ENCODE results near the gene TSC1. TPM values are rescaled to one million over a fixed set of nuclear protein-coding genes. Genes with fewer than 3 reads are reported as not detected.

Gene TSC1
- total and polyA plus RNA-seq, 2 donors (not counting 3 experiments of a cell fraction or from before 2014, with no cell fraction given): 43.9 to 51.2 TPM

DNA sequence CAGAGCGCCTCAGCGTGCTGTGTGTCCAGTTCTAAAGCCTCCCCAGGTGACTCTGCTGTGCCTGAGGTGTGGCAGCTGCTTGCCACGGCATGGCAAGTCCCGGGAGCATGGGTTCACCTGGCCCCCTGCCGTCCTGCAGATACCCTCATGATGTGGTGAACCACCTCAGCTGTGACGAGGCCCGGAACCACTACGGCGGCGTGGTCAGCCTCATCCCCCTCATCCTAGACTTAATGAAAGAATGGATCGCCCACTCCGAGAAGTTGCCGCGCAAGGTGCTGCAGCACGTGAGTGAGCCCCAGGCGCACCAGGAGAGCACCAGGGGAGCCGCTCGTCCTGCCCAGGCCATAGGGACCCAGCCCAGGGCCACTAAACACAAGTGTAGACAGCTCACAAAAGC lies 56.3 kb downstream of the TSC1 start:
- no peak overlapping the region for H3K4me3 ChIP-seq (replicated peaks in 1 of 3; ENCODE audit: insufficient read depth in 1 of 3, low read depth in 1 of 3, low read length in 3 of 3)
- H3K27ac ChIP-seq (ENCODE audit: insufficient read depth, low read depth, low read length): no peak overlapping the region
- TF ChIP-seq POLR2A (IDR thresholded peaks at IDR 0.05; ENCODE audit: low read depth, low read length) (no peak), GATA2 (IDR thresholded peaks at IDR 0.05; ENCODE audit: insufficient read depth, insufficient read length, low read depth, low read length) (no peak), JUN (IDR thresholded peaks at IDR 0.05; ENCODE audit: borderline replicate concordance, insufficient read depth, insufficient read length, low read depth) (no peak), MYC (IDR thresholded peaks at IDR 0.05; ENCODE audit: low read depth, low read length) (no peak), POLR2AphosphoS5 (IDR thresholded peaks at IDR 0.05; ENCODE audit: insufficient read depth, low read depth, low read length) (no peak), FOS (IDR thresholded peaks at IDR 0.05; ENCODE audit: borderline replicate concordance, insufficient read depth, low read length) (no peak), EZH2 (IDR thresholded peaks at IDR 0.05; ENCODE audit: borderline replicate concordance, low read depth, low read length, severe bottlenecking) (no peak)
- TF ChIP-seq, protein P1, sequence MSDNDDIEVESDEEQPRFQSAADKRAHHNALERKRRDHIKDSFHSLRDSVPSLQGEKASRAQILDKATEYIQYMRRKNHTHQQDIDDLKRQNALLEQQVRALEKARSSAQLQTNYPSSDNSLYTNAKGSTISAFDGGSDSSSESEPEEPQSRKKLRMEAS (IDR thresholded peaks at IDR 0.05; ENCODE audit: insufficient read depth, insufficient read length): no peak
- TF ChIP-seq, protein P2, sequence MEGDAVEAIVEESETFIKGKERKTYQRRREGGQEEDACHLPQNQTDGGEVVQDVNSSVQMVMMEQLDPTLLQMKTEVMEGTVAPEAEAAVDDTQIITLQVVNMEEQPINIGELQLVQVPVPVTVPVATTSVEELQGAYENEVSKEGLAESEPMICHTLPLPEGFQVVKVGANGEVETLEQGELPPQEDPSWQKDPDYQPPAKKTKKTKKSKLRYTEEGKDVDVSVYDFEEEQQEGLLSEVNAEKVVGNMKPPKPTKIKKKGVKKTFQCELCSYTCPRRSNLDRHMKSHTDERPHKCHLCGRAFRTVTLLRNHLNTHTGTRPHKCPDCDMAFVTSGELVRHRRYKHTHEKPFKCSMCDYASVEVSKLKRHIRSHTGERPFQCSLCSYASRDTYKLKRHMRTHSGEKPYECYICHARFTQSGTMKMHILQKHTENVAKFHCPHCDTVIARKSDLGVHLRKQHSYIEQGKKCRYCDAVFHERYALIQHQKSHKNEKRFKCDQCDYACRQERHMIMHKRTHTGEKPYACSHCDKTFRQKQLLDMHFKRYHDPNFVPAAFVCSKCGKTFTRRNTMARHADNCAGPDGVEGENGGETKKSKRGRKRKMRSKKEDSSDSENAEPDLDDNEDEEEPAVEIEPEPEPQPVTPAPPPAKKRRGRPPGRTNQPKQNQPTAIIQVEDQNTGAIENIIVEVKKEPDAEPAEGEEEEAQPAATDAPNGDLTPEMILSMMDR (IDR thresholded peaks at IDR 0.05; ENCODE audit: extremely low read depth in 1 of 2, insufficient read depth in 1 of 2, low read depth in 1 of 2, low read length in 2 of 2): no peak
- no peaks in the 10 kb centered on the region for H3K9me3 ChIP-seq (replicated peaks; ENCODE audit: control insufficient read depth, insufficient read depth, low read length)
- H3K4me2 ChIP-seq (ENCODE audit: insufficient read depth, low read length): no peak overlapping the region
- intact Hi-C loops (cut with micrococcal nuclease): no loop called here
- BruUV-seq (replicated peaks): no TSS peak
- H3K27me3 ChIP-seq (ENCODE audit: control insufficient read depth in 2 of 2, insufficient read depth in 2 of 2, low read length in 2 of 2): no peaks in the 10 kb centered on the region
- H3K4me1 ChIP-seq (ENCODE audit: control insufficient read depth, extremely low read depth, insufficient read depth, low read length): no peaks in the 10 kb centered on the region
- POLR2A ChIA-PET: no interaction called here
- H3K79me2 ChIP-seq (ENCODE audit: control insufficient read depth, insufficient read depth, low read length): no peaks in the 10 kb centered on the region
- DNase-seq (ENCODE audit: low read depth, low spot score): no peak
- no peak for FAIRE-seq
- CTCF ChIA-PET: no interaction called here
- H3K9me1 ChIP-seq (replicated peaks; ENCODE audit: control insufficient read depth, extremely low read depth, insufficient read depth, low read length): no peaks in the 10 kb centered on the region
- H3K9ac ChIP-seq (replicated peaks; ENCODE audit: extremely low read depth, insufficient read depth, low read length): no peak overlapping the region
- no peaks in the 10 kb centered on the region for H3K36me3 ChIP-seq (ENCODE audit: control insufficient read depth in 2 of 2, extremely low read depth in 1 of 2, insufficient read depth in 2 of 2, low read length in 2 of 2)
- H4K20me1 ChIP-seq (replicated peaks; ENCODE audit: control insufficient read depth, extremely low read depth, insufficient read depth, low read length): no peaks in the 10 kb centered on the region
- H2AFZ ChIP-seq (ENCODE audit: low read depth, low read length): no peak overlapping the region
- dilution Hi-C loops (cut with MboI; ENCODE audit: extremely low pct_ligation_motif_present, low sequenced_read_pairs): no loop called here
